ENCODE measurements around the gene ZBTB45.
"Not testable (repeated sequence)": the region's sequence is repeated elsewhere in the genome, so short reads cannot be mapped to it uniquely, and the experiment has no call there.

ZBTB45 gene

GRCh38 chr19:58510084-58510862 lies 9.3 kb downstream of the ZBTB45 start:
- no peak for FAIRE-seq

GRCh38 chr19:58509731-58510083 lies 9.9 kb downstream of the ZBTB45 start:
- no peak for FAIRE-seq

- FAIRE-seq: not testable (repeated sequence)
These were observed 11.9 kb downstream of the ZBTB45 start for GRCh38 chr19:58507602-58508223.

GRCh38 chr19:58500242-58500641 lies 19.4 kb downstream of the ZBTB45 start:
- FAIRE-seq: no peak

GRCh38 chr19:58499021-58499927 lies 20.3 kb downstream of the ZBTB45 start:
- FAIRE-seq: no peak

GRCh38 chr19:58498316-58499020 lies 21.1 kb downstream of the ZBTB45 start:
- FAIRE-seq: no peak

GRCh38 chr19:58497634-58498170 lies 21.9 kb downstream of the ZBTB45 start:
- FAIRE-seq: no peak

GRCh38 chr19:58492265-58492664 lies 27.3 kb downstream of the ZBTB45 start:
- no peak for FAIRE-seq

GRCh38 chr19:58491393-58491792 lies 28.2 kb downstream of the ZBTB45 start:
- no peak for FAIRE-seq

- not testable (repeated sequence) for FAIRE-seq
These were observed 35.3 kb downstream of the ZBTB45 start for GRCh38 chr19:58484349-58484748.

GRCh38 chr19:58483776-58484175 lies 35.8 kb downstream of the ZBTB45 start:
- no peak for FAIRE-seq

GRCh38 chr19:58482372-58482771 lies 37.2 kb downstream of the ZBTB45 start:
- FAIRE-seq: no peak

- no peak for FAIRE-seq
These were observed 38.8 kb downstream of the ZBTB45 start for GRCh38 chr19:58480831-58481230.

- no peak for FAIRE-seq
These were observed 39.2 kb downstream of the ZBTB45 start for GRCh38 chr19:58480481-58480830.

GRCh38 chr19:58479736-58480480 lies 39.7 kb downstream of the ZBTB45 start:
- FAIRE-seq: no peak

GRCh38 chr19:58479303-58479702 lies 40.3 kb downstream of the ZBTB45 start:
- no peak for FAIRE-seq

- FAIRE-seq: no peak
These were observed 41.7 kb downstream of the ZBTB45 start for GRCh38 chr19:58477871-58478270.

- FAIRE-seq: no peak
These were observed 42.5 kb downstream of the ZBTB45 start for GRCh38 chr19:58477130-58477529.

- peak; percentile 33 for FAIRE-seq
These were observed 43.1 kb downstream of the ZBTB45 start for GRCh38 chr19:58476498-58477015.

- peak; percentile 73 for FAIRE-seq
These were observed 43.7 kb downstream of the ZBTB45 start, which contains the start of gene ZNF446 for GRCh38 chr19:58475714-58476497. Gene ZNF446 (plus strand): TSS chr19:58476352. CDS start chr19:58477219, 867 bp downstream.
